Activated naive CD4-positive, alpha-beta T cell treated with anti-CD3 and anti-CD28 coated beads for 36 hours (primary cell): ENCODE results near the gene IL12B. TPM values are rescaled to one million over a fixed set of nuclear protein-coding genes. Genes with fewer than 3 reads are reported as not detected.
A peak's percentile ranks its signal among the peaks of the same experiment; 100 is the strongest.

Experiments
- CTCF ChIA-PET: fragments of 350-600 bp; sonication (Branson Sonifier 250); formaldehyde crosslinking; loops from one replicate; lab custom pipeline; 2021; ENCODE audit warnings: antibody characterized with exemption; lab: Charles Lee
- DNase-seq: peaks from one replicate; pipeline ENCODE4 v3.0.0-alpha.2; 2020
- H3K27ac Mint-ChIP-seq: one replicate; pipeline ENCODE4 v1.8.0; 2021; ENCODE audit warnings: mild to moderate bottlenecking, mixed read lengths
- H3K27me3 Mint-ChIP-seq: one replicate; pipeline ENCODE4 v1.8.0; 2021; ENCODE audit warnings: low read depth, mixed read lengths
- H3K36me3 Mint-ChIP-seq: one replicate; pipeline ENCODE4 v1.8.0; 2021; ENCODE audit warnings: low read depth, mixed read lengths
- H3K4me1 Mint-ChIP-seq: one replicate; pipeline ENCODE4 v1.8.0; 2021; ENCODE audit warnings: low read depth, mixed read lengths
- H3K4me3 Mint-ChIP-seq: one replicate; pipeline ENCODE4 v1.8.0; 2021; ENCODE audit warnings: mild to moderate bottlenecking, moderate library complexity, mixed read lengths
- H3K9me3 Mint-ChIP-seq: one replicate; pipeline ENCODE4 v1.8.0; 2021; ENCODE audit warnings: mixed read lengths
- intact Hi-C: fragments of 100-400 bp; cut with micrococcal nuclease; formaldehyde crosslinking; loops from one replicate; pipeline ENCODE4 v1.15.1; 2023
- total RNA-seq, 2 experiments: library from RNA; stranded (reverse); gene quantifications; one replicate each; pipeline ENCODE4 v1.2.3, GENCODE V29; 2021

The IL12B gene
- total RNA-seq, 2 experiments from 2014 or later: not detected

- peak; percentile 79 for DNase-seq
- no peaks in the 10 kb centered on the region for H3K36me3 Mint-ChIP-seq
- no peak overlapping the region for H3K27ac Mint-ChIP-seq
- H3K4me3 Mint-ChIP-seq: peak overlapping the region; percentile 52
- CTCF ChIA-PET: interaction anchor here (0.6 to 1.5 kb wide), 6 partner anchors 14 to 482 kb away, joined by 3 to 4 read pairs (median 3); no protein-coding TSS in a partner anchor
- H3K9me3 Mint-ChIP-seq: no peaks in the 10 kb centered on the region
- H3K27me3 Mint-ChIP-seq: no peaks in the 10 kb centered on the region
- peaks cover 11% of the 10 kb centered on the region for H3K4me1 Mint-ChIP-seq
- intact Hi-C loops: loop anchor here (1.0 to 5.0 kb wide), 7 partner anchors 111 to 676 kb away; partner anchors contain the start of genes ADRA1B and TTC1
Measured at GRCh38 chr5:159331093-159331973, 1.0 kb upstream of the IL12B start.

DNA sequence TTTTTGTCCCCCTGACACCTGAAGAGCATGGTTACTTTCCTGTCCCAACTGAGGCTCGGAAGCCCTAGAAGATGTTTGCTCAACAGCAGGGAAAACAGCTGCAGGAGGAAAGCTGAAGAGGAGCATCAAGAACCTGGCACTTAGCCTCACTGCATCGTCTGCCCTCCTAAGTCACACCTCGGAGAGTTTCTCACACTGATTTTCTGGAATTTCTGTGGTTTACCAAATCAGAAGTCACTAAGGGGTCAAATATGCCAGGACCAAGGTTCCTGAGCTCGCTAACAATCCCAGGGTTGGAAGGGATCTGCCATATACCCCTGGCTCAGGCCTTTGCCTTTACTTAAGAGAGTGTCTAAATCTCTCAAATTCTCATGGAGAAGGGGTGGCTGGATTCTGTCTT lies 5.3 kb downstream of the IL12B start:
- Mint-ChIP-seq H3K27me3 (no peaks in the 10 kb centered on the region), H3K4me3 (no peak overlapping the region), H3K4me1 (no peaks in the 10 kb centered on the region), H3K27ac (no peak overlapping the region), H3K36me3 (no peaks in the 10 kb centered on the region), H3K9me3 (no peaks in the 10 kb centered on the region)
- CTCF ChIA-PET: interaction anchor here (1.2 to 1.6 kb wide), 2 partner anchors 8 to 168 kb away, joined by 4 to 6 read pairs; no protein-coding TSS in a partner anchor
- intact Hi-C loops: no loop called here
- DNase-seq: no peak

GRCh38 chr5:159324102-159324755 lies 6.1 kb downstream of the IL12B start:
- CTCF ChIA-PET: interaction anchor here (0.6 to 1.6 kb wide), 2 partner anchors 121 to 167 kb away, joined by 3 to 4 read pairs; no protein-coding TSS in a partner anchor
- no peak for DNase-seq
- intact Hi-C loops: no loop called here
- Mint-ChIP-seq H3K27me3 (no peaks in the 10 kb centered on the region), H3K4me3 (no peak overlapping the region), H3K27ac (no peak overlapping the region), H3K36me3 (no peaks in the 10 kb centered on the region), H3K9me3 (no peaks in the 10 kb centered on the region), H3K4me1 (no peaks in the 10 kb centered on the region)

DNA sequence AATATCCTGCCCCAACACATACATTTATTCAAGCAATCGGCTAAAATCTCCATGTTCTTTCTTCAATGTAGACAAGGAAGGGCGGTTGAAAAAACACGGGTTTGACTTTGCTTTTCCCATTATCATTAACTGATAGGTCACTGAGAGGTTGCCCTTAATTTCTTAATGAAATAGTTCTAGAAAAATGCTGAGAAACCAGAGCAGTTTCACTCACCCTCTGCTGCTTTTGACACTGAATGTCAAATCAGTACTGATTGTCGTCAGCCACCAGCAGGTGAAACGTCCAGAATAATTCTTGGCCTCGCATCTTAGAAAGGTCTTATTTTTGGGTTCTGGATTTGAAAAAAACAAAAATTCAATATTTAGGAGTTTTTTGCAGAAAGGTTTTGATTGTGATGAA lies 8.1 kb downstream of the IL12B start:
- CTCF ChIA-PET: no interaction called here
- Mint-ChIP-seq H3K4me1 (no peaks in the 10 kb centered on the region), H3K4me3 (no peak overlapping the region), H3K27ac (no peak overlapping the region), H3K27me3 (no peaks in the 10 kb centered on the region), H3K36me3 (no peaks in the 10 kb centered on the region), H3K9me3 (no peaks in the 10 kb centered on the region)
- intact Hi-C loops: no loop called here
- no peak for DNase-seq

DNA sequence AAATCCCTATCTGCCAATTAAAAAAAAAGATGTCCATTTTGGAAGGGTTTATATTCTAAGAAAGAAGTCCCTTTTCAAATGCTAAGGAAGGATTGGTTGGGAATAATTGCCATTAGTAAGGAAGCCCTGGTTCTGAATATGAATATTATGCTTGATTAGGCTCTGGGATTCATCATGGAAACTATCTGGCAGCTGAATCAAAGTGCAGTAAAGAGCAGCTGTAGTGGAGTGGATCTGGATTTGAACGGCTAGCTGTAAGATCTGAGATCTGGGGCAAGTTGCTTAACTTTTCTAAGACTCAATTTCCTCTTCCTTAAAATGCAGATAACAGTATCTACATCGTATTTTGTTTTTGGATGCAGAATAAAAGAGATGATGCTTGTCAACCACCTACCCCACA lies 10.5 kb downstream of the IL12B start:
- H3K27ac Mint-ChIP-seq: no peak overlapping the region
- intact Hi-C loops: no loop called here
- H3K4me3 Mint-ChIP-seq: no peak overlapping the region
- no peak for DNase-seq
- CTCF ChIA-PET: interaction anchor here (0.7 kb wide), 2 partner anchors 102 to 163 kb away, joined by 3 to 4 read pairs; no protein-coding TSS in a partner anchor
- H3K36me3 Mint-ChIP-seq: no peaks in the 10 kb centered on the region
- H3K9me3 Mint-ChIP-seq: no peaks in the 10 kb centered on the region
- no peaks in the 10 kb centered on the region for H3K27me3 Mint-ChIP-seq
- no peaks in the 10 kb centered on the region for H3K4me1 Mint-ChIP-seq

DNA sequence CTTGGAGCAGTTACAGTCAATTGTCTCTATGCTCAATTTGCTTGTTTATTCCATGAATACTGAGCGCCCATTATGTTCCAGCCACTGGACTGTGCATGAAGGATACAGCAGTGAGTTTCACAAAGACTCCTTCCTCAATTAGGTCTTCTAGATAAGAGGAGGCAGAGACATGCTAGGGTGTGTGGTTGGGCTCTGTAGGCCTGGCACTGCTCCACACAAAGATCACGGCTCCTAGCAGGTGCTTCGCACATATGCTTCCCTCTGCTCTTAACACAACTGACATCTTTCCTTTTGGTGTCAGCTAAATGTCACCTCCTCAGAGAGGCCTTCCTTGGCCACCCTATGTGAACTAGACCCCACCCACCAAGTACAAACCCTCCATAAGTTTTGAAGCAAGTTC lies 10.9 kb downstream of the IL12B start:
- Mint-ChIP-seq H3K36me3 (no peaks in the 10 kb centered on the region), H3K4me3 (no peak overlapping the region), H3K27ac (no peak overlapping the region), H3K4me1 (no peaks in the 10 kb centered on the region), H3K27me3 (no peaks in the 10 kb centered on the region), H3K9me3 (no peaks in the 10 kb centered on the region)
- CTCF ChIA-PET: interaction anchor here (0.7 to 3.6 kb wide), 2 partner anchors 163 kb away, joined by 3 to 56 read pairs; no protein-coding TSS in a partner anchor
- intact Hi-C loops: no loop called here
- DNase-seq: no peak

DNA sequence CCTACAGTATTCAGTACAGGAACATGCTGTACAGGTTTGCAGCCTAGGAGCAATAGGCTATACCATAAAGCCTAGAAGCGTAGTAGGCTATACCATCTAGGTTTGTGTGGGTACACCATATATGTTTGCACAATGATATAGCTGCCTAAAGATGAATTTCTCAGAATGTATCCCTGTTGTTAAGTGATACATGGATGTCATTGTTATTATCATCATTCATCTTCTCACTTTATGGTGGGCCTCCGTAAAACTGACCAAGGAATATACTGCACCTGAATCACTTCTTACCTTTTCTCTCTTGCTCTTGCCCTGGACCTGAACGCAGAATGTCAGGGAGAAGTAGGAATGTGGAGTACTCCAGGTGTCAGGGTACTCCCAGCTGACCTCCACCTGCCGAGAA lies 11.8 kb downstream of the IL12B start:
- no peak for DNase-seq
- Mint-ChIP-seq H3K27me3 (no peaks in the 10 kb centered on the region), H3K9me3 (no peaks in the 10 kb centered on the region), H3K27ac (no peak overlapping the region), H3K4me3 (no peak overlapping the region), H3K4me1 (no peaks in the 10 kb centered on the region), H3K36me3 (no peaks in the 10 kb centered on the region)
- intact Hi-C loops: no loop called here
- CTCF ChIA-PET: interaction anchor here (3.6 kb wide), 1 partner anchor 162 kb away, joined by 56 read pairs; no protein-coding TSS in a partner anchor

- CTCF ChIA-PET: interaction anchor here (0.6 to 3.6 kb wide), 14 partner anchors 9 to 1071 kb away, joined by 3 to 56 read pairs (median 4); no protein-coding TSS in a partner anchor
- intact Hi-C loops: loop anchor here (2.0 kb wide), 2 partner anchors 31 to 623 kb away; no protein-coding TSS in a partner anchor
- no peak overlapping the region for H3K4me3 Mint-ChIP-seq
Measured at GRCh38 chr5:159317849-159318248, 12.4 kb downstream of the IL12B start.

DNA sequence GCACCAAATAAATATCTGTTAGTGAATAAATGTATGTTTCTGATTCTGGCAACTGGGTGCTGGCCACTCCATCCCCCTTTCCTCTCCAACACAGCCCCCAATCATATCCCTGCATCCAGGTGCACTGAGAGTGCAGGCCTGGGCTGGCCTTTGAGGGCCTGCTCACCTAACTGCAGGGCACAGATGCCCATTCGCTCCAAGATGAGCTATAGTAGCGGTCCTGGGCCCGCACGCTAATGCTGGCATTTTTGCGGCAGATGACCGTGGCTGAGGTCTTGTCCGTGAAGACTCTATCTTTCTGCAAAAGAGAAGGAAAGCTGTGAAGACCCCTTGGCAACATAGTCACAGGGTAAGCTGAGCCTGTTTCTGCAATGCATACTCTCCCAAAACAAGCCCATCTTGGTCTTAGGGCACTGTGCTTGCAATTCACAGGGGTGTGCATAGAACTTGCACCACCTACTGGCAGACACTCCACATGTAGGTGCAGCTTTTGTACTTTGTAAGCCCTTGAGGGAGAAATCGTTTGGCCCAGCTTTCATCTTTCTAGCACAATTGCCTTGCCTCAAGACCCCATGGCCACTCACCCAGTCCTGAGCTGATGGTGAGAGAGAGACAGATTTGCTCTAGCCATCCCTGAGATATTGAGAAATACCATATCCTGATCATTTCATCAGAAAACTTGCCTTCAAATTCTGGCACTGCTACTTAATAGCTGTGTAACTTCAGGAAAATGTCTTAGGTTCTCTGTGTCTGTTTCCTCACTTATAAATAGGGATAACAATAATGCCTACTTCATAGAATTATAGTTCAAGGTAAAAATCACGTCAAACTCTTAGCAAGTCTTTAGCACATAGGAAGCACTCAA lies 13.5 kb downstream of the IL12B start:
- Mint-ChIP-seq H3K4me3 (no peak overlapping the region), H3K27me3 (no peaks in the 10 kb centered on the region), H3K27ac (no peak overlapping the region), H3K9me3 (no peaks in the 10 kb centered on the region), H3K4me1 (no peaks in the 10 kb centered on the region), H3K36me3 (no peaks in the 10 kb centered on the region)
- intact Hi-C loops: loop anchor here (1.0 to 2.0 kb wide), 3 partner anchors 30 to 622 kb away; no protein-coding TSS in a partner anchor
- DNase-seq: peak; percentile 73
- CTCF ChIA-PET: interaction anchor here (0.6 to 3.6 kb wide), 24 partner anchors 9 to 670 kb away, joined by 3 to 56 read pairs (median 4); no protein-coding TSS in a partner anchor

More at GRCh38 chr5:159317849-159318248, 12.4 kb downstream of the IL12B start:
- Mint-ChIP-seq H3K9me3 (no peaks in the 10 kb centered on the region), H3K36me3 (no peaks in the 10 kb centered on the region), H3K27ac (no peak overlapping the region), H3K27me3 (no peaks in the 10 kb centered on the region), H3K4me1 (no peaks in the 10 kb centered on the region)
- DNase-seq: no peak

- intact Hi-C loops: no loop called here
- Mint-ChIP-seq H3K4me3 (no peak overlapping the region), H3K4me1 (peaks cover 12% of the 10 kb centered on the region), H3K36me3 (no peaks in the 10 kb centered on the region), H3K27me3 (peaks cover 3% of the 10 kb centered on the region), H3K27ac (no peak overlapping the region), H3K9me3 (no peaks in the 10 kb centered on the region)
- CTCF ChIA-PET: interaction anchor here (3.7 kb wide), 1 partner anchor 156 kb away, joined by 25 read pairs; no protein-coding TSS in a partner anchor
- no peak for DNase-seq
Measured at GRCh38 chr5:159313197-159313596, 17.1 kb downstream of the IL12B start.

DNA sequence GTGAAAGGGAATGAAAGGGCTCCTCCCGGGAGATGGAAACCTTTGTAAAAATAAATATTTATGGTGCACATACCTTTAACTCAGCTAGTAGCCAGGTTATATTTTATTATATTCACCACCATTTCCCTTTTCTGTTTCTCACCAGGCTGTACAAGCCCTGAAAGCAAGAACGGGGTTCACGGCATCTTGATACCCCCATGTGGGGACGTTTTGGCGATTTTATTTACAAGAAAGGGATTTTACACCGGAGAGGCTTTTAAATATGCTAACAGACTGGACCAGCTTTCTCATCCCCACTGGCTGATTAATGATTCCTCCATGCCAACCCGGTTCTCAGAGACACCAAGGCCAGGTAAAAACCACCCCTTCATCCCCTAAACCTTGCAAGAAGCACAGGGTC lies 19.2 kb downstream of the IL12B start:
- intact Hi-C loops: no loop called here
- Mint-ChIP-seq H3K4me1 (peaks cover 12% of the 10 kb centered on the region), H3K4me3 (no peak overlapping the region), H3K27ac (no peak overlapping the region), H3K9me3 (no peaks in the 10 kb centered on the region), H3K36me3 (no peaks in the 10 kb centered on the region), H3K27me3 (peaks cover 5% of the 10 kb centered on the region)
- DNase-seq: no peak
- CTCF ChIA-PET: interaction anchor here (0.6 to 3.7 kb wide), 3 partner anchors 80 to 179 kb away, joined by 3 to 25 read pairs (median 3); no protein-coding TSS in a partner anchor
